HG02623 (cell line): Measurements from ENCODE around the gene ALDH1A2.
"Not testable (repeated sequence)": the region's sequence is repeated elsewhere in the genome, so short reads cannot be mapped to it uniquely, and the experiment has no call there.

ENCODE experiments used
- ATAC-seq: cut with Tn5 transposase; IDR thresholded peaks from one replicate; pipeline ENCODE4 v1.9.1; 2021; ENCODE audit warnings: moderate library complexity; ENCODE audit not compliant: unreplicated experiment

The ALDH1A2 gene

GRCh38 chr15:58065445-58066041 is at the start of gene ALDH1A2:
Gene ALDH1A2 (minus strand): TSS chr15:58065711. CDS start chr15:58065650, 61 bp downstream.
- ATAC-seq, result no peak

DNA sequence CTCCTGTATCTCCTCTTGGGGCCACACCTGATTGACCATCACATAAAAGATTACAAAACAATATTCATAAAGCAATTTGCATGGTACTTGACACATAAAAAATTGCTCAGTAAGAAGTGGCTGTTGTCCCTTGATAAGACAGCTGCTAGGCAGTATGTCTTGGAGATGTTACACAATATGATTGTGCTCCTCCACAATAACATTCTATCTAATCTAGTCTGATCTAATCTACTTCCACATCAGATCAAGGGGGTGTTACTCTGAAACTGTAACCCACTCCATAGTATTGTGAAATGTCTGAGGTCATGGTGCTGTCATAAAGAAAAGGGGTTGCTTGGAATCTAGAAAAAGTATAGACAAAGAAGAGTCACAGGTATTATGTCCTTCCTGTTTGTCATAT is 49.3 kb upstream of the ALDH1A2 start:
- ATAC-seq, result no peak

DNA sequence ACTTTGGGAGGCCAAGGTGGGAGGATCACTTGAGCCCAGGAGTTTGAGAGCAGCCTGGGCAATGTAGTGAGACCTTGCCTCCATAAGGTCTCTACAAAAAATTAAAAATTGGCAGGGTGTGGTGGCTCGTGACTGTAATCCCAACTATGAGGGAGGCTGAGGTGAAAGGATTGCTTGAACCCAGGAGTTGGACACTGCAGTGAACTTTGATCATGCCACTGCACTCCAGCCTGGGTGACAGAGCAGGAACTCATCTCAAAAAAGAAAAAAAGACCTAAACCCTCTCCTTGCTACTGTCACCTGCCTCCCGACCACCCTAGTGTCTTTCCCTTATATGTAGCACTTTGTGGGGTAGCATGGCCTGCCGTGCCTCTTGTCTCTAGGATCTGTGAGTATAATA is 48.9 kb upstream of the ALDH1A2 start:
- no peak for ATAC-seq

DNA sequence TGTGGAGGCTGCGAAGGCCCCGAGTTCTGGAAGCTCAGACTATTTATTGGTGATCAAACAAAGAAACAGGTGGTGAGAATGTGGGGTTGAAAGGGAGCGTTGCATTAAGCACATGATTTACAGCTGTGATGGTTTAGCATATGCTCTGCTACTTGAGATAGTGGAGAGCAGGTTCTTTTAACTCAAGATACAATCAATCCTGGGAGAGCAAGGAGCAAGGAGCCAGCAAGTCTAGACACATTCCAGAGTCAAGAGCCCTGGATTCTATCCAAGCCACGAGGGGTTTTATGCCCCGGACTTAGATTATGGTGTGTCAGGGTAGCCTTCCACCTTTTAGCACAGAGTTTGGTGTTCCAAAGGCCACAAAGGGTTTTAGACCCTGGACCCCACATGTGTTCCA is 47.8 kb upstream of the ALDH1A2 start:
- not testable (repeated sequence) for ATAC-seq

- no peak for ATAC-seq
Observed at GRCh38 chr15:58111718-58112104, 46.2 kb upstream of the ALDH1A2 start.

GRCh38 chr15:58110999-58111717 is 45.6 kb upstream of the ALDH1A2 start:
- ATAC-seq, result no peak

GRCh38 chr15:58109419-58109818 is 43.9 kb upstream of the ALDH1A2 start:
- ATAC-seq, result no peak

GRCh38 chr15:58108117-58108516 is 42.6 kb upstream of the ALDH1A2 start:
- ATAC-seq, result no peak

GRCh38 chr15:58103482-58103881 is 38.0 kb upstream of the ALDH1A2 start:
- ATAC-seq, result no peak

GRCh38 chr15:58096529-58097084 is 31.1 kb upstream of the ALDH1A2 start:
- no peak for ATAC-seq

GRCh38 chr15:58095415-58095814 is 29.9 kb upstream of the ALDH1A2 start:
- ATAC-seq, result no peak

GRCh38 chr15:58087871-58088270 is 22.4 kb upstream of the ALDH1A2 start:
- no peak for ATAC-seq

- no peak for ATAC-seq
Observed at GRCh38 chr15:58086491-58086890, 21.0 kb upstream of the ALDH1A2 start.

- ATAC-seq, result no peak
Observed at GRCh38 chr15:58083526-58083925, 18.0 kb upstream of the ALDH1A2 start.

- no peak for ATAC-seq
Observed at GRCh38 chr15:58081891-58082290, 16.4 kb upstream of the ALDH1A2 start.

GRCh38 chr15:58081456-58081855 is 15.9 kb upstream of the ALDH1A2 start:
- ATAC-seq, result no peak

DNA sequence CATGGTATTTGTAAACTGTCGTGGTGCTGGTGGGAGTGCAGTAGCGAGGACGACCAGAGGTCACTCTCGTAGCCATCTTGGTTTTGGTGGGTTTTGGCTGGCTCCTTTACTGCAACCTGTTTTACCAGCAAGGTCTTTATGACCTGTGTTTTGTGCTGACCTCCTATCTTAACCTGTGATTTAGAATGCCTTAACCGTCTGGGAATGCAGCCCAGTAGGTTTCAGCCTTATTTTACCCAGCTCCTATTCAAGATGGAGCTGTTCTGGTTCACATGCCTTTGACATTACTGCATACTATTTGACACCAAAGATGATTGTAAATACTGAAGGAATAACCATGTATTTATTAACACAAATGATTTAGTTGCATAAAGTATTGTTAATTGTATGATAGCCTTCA is 15.4 kb upstream of the ALDH1A2 start:
- ATAC-seq, result not testable (repeated sequence)

GRCh38 chr15:58080398-58080797 is 14.9 kb upstream of the ALDH1A2 start:
- no peak for ATAC-seq

DNA sequence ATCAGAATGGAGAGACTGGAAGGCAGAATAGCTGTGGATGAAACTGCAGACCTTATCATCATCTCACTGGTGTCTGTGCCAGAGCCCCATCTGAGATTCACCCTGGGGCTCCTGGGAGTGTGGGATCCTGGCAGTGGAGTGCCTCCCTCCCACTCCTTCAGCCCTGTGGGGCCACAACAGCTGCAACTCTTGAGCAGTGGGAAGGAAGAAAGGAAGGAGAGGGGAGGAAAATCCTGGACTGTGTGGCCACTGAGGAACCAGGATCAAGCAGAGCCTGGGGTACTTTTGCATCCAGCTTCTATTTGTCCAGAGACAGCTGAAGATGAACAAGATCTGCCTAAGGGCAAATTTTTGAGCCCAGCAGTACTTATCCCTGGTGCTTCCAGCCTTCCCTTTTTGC is 13.1 kb upstream of the ALDH1A2 start:
- no peak for ATAC-seq

DNA sequence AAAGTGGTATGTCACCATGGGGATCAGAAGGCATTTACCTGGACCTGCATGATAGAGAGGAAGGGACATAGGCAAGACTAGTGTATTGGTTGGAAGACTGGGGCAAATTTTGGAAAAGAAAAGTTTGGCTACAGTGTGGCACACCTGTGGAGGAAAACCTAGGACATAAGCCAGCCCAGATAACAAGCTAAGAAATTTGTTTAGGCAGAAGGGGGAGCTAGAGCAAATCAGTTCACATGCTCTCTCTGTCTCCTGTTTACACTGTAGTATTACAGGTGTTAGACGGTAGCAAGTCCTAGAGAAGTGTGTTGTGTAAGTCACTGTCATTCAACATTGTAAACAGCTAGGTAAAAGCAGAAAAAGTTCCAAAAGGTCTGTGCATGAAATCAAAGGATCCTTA is 11.9 kb upstream of the ALDH1A2 start:
- ATAC-seq, result no peak

GRCh38 chr15:58074452-58074851 is 8.9 kb upstream of the ALDH1A2 start:
- no peak for ATAC-seq

- no peak for ATAC-seq
Observed at GRCh38 chr15:58070801-58071418, 5.4 kb upstream of the ALDH1A2 start.
